Hematopoietic multipotent progenitor cell treated with erythropoietin and hydrocortisone succinate and interleukin-3 and kit ligand, for 17 days (in vitro differentiated cells): ENCODE data around the gene SLC25A30.
"Not testable (repeated sequence)": the region's sequence is repeated elsewhere in the genome, so short reads cannot be mapped to it uniquely, and the experiment has no call there.

ENCODE experiments used
- DNase-seq: peaks from one replicate; pipeline ENCODE4 v3.0.0-alpha.2; 2015; ENCODE audit warnings: low spot score

Gene SLC25A30

DNA sequence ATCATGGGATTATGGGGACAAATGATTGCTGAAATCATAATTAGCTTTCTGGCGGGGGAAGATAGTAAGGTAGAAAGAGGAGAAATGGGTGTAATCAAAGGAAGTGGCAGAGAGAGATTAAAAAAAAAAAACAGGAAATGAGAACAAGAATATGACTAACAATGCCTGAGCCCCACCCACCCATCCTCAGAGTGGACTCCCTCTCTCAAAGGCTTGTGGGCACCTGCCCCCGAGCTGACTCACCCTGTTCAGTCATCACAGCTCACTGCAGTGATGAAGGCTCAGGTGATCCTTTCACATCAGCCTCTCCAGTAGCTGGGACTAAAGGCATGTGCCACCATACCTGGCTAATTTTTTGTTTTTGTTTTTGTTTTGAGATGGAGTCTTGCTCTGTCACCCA, 50.8 kb downstream of the SLC25A30 start:
- DNase-seq: no peak

DNA sequence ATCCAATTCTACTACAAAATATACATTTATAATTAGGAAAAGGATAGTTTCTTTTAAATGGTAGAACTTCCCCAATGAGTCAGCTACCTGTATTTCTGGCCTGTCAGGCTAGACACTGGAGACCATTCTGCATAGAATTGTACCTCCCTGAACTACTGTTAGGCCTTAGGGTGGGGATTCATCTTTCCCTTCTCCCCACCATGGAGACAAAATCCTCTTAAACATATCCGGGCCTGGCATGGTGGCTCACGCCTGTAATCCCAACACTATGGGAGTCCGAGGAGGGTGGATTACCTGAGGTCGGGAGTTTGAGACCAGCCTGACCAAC, 52.7 kb downstream of the SLC25A30 start:
- no peak for DNase-seq

DNA sequence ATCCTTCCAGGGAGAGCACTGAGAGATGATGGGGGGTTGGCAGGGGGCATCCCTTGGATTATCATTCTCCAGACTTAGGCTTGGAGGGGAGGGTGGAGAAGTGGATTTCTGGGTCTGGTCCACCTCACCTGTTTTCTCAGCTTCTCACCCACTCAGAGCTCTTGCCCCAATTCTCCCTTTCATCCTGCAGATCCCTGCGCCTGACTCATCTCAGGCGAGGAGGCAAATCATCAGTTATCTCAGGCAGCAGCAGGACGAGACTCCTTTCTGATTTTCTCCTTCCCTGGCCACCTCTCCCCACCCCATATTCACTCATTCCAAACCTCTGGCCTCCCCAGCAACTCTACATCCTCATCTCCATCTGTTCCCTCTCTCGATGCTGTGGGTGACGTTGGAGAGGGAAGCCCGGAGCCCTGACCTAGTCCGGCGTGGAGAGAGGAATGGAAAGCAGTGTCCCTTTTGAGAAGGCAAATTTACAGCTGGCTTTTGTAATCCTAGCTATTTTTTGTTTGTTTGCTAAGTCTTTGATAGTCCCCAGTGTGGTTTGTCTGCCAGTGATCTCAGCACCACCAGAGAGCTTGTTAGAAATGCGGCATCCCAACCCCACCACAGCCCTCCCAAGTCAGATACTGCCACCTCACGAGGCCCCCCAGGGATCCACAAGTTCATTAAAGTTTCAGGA, 53.2 kb downstream of the SLC25A30 start:
- DNase-seq: no peak

DNA sequence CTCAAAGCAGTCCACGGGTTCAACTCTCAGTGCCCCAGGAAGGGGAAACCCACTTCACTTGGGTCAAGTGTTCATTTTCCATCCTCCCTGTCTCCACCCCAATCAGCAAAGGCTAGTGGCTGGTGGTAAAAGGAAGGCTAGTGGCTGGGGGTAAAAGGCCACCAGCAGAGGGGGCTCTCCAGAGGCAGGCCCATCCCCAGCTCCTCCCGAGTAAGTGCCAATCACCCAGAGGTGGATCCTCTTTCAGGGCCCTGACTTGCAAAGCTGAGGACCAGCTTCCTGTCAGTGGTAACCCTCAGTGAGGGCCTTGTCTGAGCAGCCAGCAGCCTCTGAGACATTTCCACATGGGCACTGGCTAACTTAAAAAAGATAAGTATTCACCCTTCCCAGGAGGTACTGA, 55.2 kb downstream of the SLC25A30 start:
- no peak for DNase-seq

DNA sequence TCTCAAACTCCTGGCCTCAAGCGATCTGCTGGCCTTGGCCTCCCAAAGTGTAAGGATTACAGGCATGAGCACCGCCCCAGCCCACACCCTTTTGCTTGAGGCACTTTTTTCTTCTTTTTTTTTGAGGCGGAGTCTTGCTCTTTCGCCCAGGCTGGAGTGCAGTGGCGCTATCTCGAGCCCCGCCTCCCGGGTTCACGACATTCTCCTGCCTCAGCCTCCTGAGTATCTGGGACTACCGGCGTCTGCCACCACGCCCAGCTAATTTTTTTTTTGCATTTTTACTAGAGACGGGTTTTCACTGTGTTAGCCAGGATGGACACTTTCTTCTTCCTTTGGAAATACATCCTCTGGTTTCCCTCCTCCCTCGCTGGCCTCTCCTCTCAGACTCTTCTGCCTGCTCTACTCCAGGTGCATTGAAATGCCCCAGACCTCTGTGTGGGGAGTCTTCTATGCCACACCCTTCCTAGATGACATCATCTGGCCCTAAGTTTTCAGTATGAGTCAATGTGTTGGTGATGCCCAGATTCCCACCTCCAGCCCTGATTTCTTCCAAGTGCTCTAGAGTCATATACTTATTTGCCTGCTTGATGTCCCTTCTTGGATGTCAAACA, 56.5 kb downstream of the SLC25A30 start:
- no peak for DNase-seq

DNA sequence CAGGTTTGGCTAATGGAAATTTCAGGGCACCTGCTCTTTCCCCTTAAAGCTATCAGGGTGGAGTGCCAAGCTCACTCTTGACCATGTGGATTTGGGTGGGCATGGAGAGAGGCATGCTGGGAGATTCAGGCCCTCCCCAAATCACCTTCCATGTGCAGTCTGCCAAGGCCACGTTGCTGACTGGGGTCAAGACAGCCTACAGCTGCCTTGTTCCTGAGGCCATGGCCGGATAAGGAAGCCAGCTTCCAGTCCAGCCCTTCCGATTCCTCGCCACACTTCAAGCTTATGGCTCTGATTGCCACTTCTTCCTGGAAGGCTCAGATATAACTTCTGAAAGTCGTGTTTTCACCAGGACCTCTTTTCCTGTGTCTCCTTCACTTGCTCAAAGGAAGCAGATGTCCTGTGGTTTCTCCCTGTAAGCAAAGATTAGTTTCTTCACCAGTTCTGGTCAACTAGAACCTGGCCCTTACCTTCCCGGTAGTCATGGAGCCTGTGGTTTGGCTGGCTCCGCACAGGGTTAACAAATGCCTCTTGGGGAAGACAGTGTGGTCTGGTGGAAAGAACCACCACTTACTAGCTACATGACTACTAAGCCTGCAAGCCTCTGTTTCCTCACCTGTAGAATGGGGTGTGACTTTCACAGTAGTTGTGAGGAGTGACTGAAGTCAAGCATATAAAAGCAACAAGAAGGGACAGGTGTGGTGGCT, 61.1 kb downstream of the SLC25A30 start:
- no peak for DNase-seq

DNA sequence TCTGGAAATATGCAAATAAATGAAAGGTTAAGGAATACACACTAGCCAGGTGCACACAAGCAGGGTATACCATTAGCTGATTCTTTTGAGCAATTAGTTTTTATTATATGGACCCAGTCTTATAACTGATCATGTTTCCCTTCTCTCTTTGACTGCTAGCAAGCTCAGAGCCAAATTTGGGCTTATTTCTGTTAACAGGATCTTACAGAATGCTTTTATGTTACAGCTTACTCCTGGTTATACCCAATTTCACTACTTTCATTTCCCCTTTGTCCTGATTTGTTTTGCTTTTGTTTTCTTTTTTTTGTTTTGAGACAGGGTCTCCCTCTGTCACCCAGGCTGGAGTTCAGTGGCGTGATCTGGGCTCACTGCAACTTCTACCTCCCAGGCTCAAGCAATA, 64.3 kb downstream of the SLC25A30 start:
- no peak for DNase-seq

DNA sequence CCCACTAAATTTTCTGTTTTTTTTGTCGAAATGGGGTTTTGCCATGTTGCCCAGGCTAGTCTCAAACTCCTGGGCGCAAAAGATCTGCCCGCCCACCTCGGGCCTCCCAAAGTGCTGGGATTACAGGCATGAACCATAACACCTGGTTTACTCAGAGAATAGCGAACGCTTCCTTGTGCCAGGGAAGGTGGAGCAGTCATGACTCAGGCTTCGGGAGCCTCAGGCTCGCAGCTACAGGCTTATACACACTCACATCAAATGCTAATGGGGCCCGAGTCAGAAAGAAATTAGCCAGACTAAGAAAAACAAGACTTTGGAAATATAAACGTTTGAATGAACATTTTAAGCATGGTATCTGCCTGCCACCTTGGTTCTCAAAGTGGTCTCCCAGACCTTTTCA, 66.1 kb downstream of the SLC25A30 start:
- no peak for DNase-seq

DNA sequence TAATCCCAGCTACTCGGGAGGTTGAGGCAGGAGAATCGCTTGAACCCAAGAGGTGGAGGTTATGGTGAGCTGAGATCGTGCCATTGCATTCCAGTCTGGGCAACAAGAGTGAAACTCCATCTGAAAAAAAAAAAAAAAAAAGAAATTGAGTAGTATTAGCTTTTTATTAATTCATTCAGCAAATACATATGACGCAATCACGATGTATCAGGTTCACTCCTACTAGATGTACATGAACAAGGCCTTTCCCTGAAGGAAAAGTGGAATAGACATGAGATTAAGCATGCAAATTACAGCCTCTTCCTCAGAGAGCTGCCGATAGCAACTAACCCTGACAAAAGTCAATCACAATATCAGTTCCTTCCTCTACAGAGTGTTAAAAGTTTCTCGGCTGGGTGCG, 68.0 kb downstream of the SLC25A30 start:
- no peak for DNase-seq

DNA sequence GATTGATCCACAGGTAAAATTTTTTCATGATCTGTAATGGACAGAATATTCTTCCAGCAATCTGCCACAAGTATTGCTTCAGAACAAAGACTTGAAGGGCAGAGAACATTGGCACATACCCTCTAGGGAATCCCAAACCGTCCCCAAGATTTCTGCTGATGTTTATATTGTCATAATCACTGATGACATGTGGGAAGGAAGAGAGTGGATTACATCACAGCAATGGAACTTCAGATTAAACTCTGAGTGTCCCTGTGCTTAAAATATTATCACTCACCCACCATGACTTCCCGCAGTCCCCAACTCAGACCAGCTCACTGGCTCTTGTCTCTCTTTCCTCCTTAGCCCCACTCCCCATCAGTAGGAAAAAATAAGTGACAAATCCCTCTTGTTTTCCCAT, 68.7 kb downstream of the SLC25A30 start:
- no peak for DNase-seq

DNA sequence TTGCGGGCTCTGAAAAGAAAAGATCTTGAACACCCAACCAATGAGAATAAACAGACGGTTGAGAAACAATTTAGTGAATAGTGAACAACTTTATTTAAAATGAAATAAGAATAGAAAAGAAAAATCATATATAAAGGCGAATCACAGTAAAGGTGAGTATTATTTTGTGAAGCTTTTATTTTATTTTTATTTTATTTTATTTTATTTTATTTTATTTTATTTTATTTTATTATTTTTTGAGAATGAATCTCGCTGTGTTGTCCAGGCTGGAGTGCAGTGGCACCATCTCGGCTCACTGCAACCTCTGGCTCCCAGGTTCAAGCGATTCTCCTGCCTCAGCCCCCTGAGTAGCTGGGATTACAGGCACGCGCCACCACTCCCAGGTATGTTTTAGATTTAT, 74.1 kb downstream of the SLC25A30 start:
- not testable (repeated sequence) for DNase-seq
